Transverse colon (tissue), 3 donors: ENCODE data around the gene GPT2.

Experiments
- POLR2A ChIP-seq: fragments of 450-650 bp; IDR thresholded peaks from one replicate; pipeline ENCODE4 v1.6.1; 2016; ENCODE audit warnings: antibody characterized with exemption, mild to moderate bottlenecking, moderate library complexity
- TF ChIP-seq, protein P1 (sequence below), 5 experiments: fragments of 200-600 bp in 3 of 5; fragments of 450-650 bp in 2 of 5; sonication (generic) in 3 of 5; IDR thresholded peaks; 1 replicate in 2 of 5; 2 replicates in 3 of 5; pipeline ENCODE4 v1.5.1; 2016 to 2017; ENCODE audit warnings: antibody characterized with exemption in 5 of 5, inconsistent platforms in 3 of 5, mild to moderate bottlenecking in 2 of 5, moderate library complexity in 1 of 5

GRCh38 chr16:46904471-46904870 lies 20.3 kb downstream of the GPT2 start:
- TF ChIP-seq, protein P1, sequence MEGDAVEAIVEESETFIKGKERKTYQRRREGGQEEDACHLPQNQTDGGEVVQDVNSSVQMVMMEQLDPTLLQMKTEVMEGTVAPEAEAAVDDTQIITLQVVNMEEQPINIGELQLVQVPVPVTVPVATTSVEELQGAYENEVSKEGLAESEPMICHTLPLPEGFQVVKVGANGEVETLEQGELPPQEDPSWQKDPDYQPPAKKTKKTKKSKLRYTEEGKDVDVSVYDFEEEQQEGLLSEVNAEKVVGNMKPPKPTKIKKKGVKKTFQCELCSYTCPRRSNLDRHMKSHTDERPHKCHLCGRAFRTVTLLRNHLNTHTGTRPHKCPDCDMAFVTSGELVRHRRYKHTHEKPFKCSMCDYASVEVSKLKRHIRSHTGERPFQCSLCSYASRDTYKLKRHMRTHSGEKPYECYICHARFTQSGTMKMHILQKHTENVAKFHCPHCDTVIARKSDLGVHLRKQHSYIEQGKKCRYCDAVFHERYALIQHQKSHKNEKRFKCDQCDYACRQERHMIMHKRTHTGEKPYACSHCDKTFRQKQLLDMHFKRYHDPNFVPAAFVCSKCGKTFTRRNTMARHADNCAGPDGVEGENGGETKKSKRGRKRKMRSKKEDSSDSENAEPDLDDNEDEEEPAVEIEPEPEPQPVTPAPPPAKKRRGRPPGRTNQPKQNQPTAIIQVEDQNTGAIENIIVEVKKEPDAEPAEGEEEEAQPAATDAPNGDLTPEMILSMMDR (IDR thresholded peaks at IDR 0.05): no peak
- TF ChIP-seq POLR2A: no peak
